ENCODE data around the gene PRKN.

Gene PRKN

DNA sequence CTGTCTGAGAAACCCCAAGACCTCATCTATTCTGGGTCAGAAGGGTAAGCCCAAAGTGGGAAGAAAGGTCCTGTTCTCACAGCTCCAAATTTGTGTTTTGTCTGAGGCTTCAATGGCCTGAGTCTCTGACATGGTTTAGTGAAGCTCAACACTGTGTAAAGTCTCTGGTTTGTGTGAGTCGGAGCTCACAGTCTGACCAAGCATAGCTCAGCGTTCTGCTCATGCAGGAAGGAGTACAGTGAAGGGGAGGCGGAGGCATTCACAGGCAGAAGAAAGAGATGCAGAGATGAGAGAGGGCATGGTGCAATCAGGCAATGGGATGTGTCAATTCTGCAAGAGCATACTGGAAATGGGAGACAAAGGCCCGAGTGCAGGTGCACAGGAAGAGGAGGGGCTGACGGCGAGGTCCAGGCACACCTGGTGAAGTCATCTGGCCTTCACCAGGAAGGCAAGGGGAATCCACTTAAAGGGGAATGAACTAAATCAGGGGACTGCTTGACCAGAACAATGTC, 990.7 kb downstream of the PRKN start:
- H3K27ac Mint-ChIP-seq, result peak overlapping the region; percentile 20
- H3K4me1 Mint-ChIP-seq, result peaks cover 5% of the 10 kb centered on the region
- H3K27me3 Mint-ChIP-seq (ENCODE audit: low read depth, poor library complexity), result no peaks in the 10 kb centered on the region
- H3K4me3 Mint-ChIP-seq, result no peak overlapping the region
- H3K9me3 Mint-ChIP-seq, result no peaks in the 10 kb centered on the region
- no peaks in the 10 kb centered on the region for H3K36me3 Mint-ChIP-seq (ENCODE audit: low read depth)
- TF ChIP-seq, protein P1, sequence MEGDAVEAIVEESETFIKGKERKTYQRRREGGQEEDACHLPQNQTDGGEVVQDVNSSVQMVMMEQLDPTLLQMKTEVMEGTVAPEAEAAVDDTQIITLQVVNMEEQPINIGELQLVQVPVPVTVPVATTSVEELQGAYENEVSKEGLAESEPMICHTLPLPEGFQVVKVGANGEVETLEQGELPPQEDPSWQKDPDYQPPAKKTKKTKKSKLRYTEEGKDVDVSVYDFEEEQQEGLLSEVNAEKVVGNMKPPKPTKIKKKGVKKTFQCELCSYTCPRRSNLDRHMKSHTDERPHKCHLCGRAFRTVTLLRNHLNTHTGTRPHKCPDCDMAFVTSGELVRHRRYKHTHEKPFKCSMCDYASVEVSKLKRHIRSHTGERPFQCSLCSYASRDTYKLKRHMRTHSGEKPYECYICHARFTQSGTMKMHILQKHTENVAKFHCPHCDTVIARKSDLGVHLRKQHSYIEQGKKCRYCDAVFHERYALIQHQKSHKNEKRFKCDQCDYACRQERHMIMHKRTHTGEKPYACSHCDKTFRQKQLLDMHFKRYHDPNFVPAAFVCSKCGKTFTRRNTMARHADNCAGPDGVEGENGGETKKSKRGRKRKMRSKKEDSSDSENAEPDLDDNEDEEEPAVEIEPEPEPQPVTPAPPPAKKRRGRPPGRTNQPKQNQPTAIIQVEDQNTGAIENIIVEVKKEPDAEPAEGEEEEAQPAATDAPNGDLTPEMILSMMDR (IDR thresholded peaks at IDR 0.05), result no peak
- no peak for DNase-seq

DNA sequence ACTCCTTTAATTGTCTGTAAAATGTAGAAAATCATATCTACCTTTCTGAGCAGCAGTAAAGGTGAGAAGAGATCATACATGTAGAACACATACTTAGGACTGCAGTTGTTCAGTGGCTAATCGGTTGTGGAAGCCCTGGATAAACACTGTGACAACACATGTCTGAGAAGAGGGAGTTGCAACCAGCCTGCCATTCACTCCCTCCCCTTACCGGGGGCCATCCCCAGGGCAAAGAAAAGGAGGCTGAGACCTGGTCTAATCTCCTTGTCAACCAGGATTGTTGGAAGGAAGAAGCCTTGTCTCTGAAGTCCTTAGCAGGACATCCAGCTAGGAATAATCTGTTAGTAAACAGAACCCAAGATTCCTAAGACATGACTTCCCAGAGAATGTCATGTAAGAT, 991.2 kb downstream of the PRKN start:
- Mint-ChIP-seq H3K4me3 (no peak overlapping the region), H3K27me3 (ENCODE audit: low read depth, poor library complexity) (no peaks in the 10 kb centered on the region), H3K27ac (no peak overlapping the region), H3K36me3 (ENCODE audit: low read depth) (no peaks in the 10 kb centered on the region), H3K9me3 (no peaks in the 10 kb centered on the region), H3K4me1 (peaks cover 5% of the 10 kb centered on the region)
- TF ChIP-seq, protein P1 (IDR thresholded peaks at IDR 0.05), result no peak
- no peak for DNase-seq

GRCh38 chr6:161732594-161732993, 995.0 kb downstream of the PRKN start:
- TF ChIP-seq, protein P1 (IDR thresholded peaks at IDR 0.05), result no peak
- H3K9me3 Mint-ChIP-seq, result peaks cover 5% of the 10 kb centered on the region
- H3K4me3 Mint-ChIP-seq, result no peak overlapping the region
- no peaks in the 10 kb centered on the region for H3K36me3 Mint-ChIP-seq (ENCODE audit: low read depth)
- peaks cover 5% of the 10 kb centered on the region for H3K4me1 Mint-ChIP-seq
- no peak for DNase-seq
- H3K27ac Mint-ChIP-seq, result no peak overlapping the region
- H3K27me3 Mint-ChIP-seq (ENCODE audit: low read depth, poor library complexity), result peaks cover 5% of the 10 kb centered on the region

- peaks cover 16% of the 10 kb centered on the region for H3K27me3 Mint-ChIP-seq (ENCODE audit: low read depth, poor library complexity)
- no peak overlapping the region for H3K27ac Mint-ChIP-seq
- H3K4me3 Mint-ChIP-seq, result no peak overlapping the region
- peaks cover 5% of the 10 kb centered on the region for H3K9me3 Mint-ChIP-seq
- H3K36me3 Mint-ChIP-seq (ENCODE audit: low read depth), result no peaks in the 10 kb centered on the region
- TF ChIP-seq, protein P1 (IDR thresholded peaks at IDR 0.05), result no peak
- DNase-seq, result no peak
- H3K4me1 Mint-ChIP-seq, result peaks cover 6% of the 10 kb centered on the region
These were observed 1000.3 kb downstream of the PRKN start for GRCh38 chr6:161727083-161727833.

- Mint-ChIP-seq H3K27ac (no peak overlapping the region), H3K4me3 (no peak overlapping the region), H3K9me3 (no peaks in the 10 kb centered on the region), H3K36me3 (ENCODE audit: low read depth) (no peaks in the 10 kb centered on the region), H3K4me1 (peaks cover 12% of the 10 kb centered on the region), H3K27me3 (ENCODE audit: low read depth, poor library complexity) (peaks cover 16% of the 10 kb centered on the region)
- TF ChIP-seq, protein P1 (IDR thresholded peaks at IDR 0.05), result no peak
- no peak for DNase-seq
These were observed 1005.2 kb downstream of the PRKN start for GRCh38 chr6:161722394-161722793.

GRCh38 chr6:161721511-161721910, 1006.1 kb downstream of the PRKN start:
- no peak overlapping the region for H3K27ac Mint-ChIP-seq
- no peak for DNase-seq
- H3K9me3 Mint-ChIP-seq, result no peaks in the 10 kb centered on the region
- peaks cover 6% of the 10 kb centered on the region for H3K4me1 Mint-ChIP-seq
- no peak overlapping the region for H3K4me3 Mint-ChIP-seq
- H3K27me3 Mint-ChIP-seq (ENCODE audit: low read depth, poor library complexity), result peaks cover 15% of the 10 kb centered on the region
- H3K36me3 Mint-ChIP-seq (ENCODE audit: low read depth), result no peaks in the 10 kb centered on the region
- TF ChIP-seq, protein P1 (IDR thresholded peaks at IDR 0.05), result no peak

All from nephron progenitor cell (in vitro differentiated cells).